ENCODE results near the gene SLC7A1. TPM values are rescaled to one million over a fixed set of nuclear protein-coding genes. Genes with fewer than 3 reads are reported as not detected.
A peak's percentile ranks its signal among the peaks of the same experiment; 100 is the strongest.

Gene SLC7A1
- total RNA-seq, 6 donors from 2014 or later: 2.1 to 38.0 (median 21.5) TPM

DNA sequence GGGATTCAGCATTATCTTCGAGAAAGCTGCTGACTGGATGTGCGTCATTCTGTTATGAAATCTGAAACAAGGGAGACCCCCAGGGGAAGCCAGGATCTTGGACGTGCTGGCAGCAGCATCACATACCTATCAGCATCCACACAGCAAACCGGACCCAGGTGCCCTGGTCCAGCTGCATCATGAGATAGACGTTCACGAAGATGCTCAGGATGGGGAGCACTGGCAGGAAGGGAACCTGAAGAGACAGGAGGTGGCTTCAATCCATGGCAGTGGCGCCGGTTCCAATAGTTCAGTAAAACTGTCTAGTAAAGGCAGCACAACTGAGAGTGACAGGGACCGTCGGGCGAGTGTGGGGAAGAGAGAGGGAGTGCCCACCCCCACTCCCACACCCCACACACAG, 79.5 kb downstream of the SLC7A1 start:
- H3K36me3 ChIP-seq: peaks cover 0 to 26% (median 18%) of the 10 kb centered on the region in 4 donors
- WGBS, 2 donors: 94 to 96% methylated on average over 11 of the region's 11 CpGs

GRCh38 chr13:29515372-29515771, 80.1 kb downstream of the SLC7A1 start:
- H3K27me3 ChIP-seq: no peaks in the 10 kb centered on the region
- DNase-seq (no peak), ATAC-seq (ENCODE audit: low FRiP score in 2 of 2) (no peak)
- no peaks in the 10 kb centered on the region for H3K9me3 ChIP-seq
- TF ChIP-seq CTCF (IDR thresholded peaks at IDR 0.05) (no peak), EP300 (IDR thresholded peaks at IDR 0.05) (no peak), POLR2AphosphoS5 (IDR thresholded peaks at IDR 0.05) (no peak), POLR2A (IDR thresholded peaks at IDR 0.05) (no peak)
- 88 to 98% methylated on average over 2 to 6 of the region's 7 CpGs for WGBS, 2 donors
- no peak overlapping the region for H3K4me3 ChIP-seq
- H3K27ac ChIP-seq: no peak overlapping the region
- H3K36me3 ChIP-seq: peaks cover 0 to 26% (median 18%) of the 10 kb centered on the region in 4 donors
- H3K4me1 ChIP-seq: no peaks in the 10 kb centered on the region

More for the DNA sequence above, 79.5 kb downstream of the SLC7A1 start:
- Histone ChIP-seq H3K4me1 (no peaks in the 10 kb centered on the region), H3K27me3 (no peaks in the 10 kb centered on the region), H3K9me3 (no peaks in the 10 kb centered on the region), H3K27ac (no peak overlapping the region), H3K4me3 (no peak overlapping the region)
- no peak for TF ChIP-seq POLR2A (IDR thresholded peaks at IDR 0.05)
- TF ChIP-seq POLR2AphosphoS5 (IDR thresholded peaks at IDR 0.05): no peak
- no peak for TF ChIP-seq EP300 (IDR thresholded peaks at IDR 0.05)
- no peak for TF ChIP-seq CTCF (IDR thresholded peaks at IDR 0.05)
- ATAC-seq (ENCODE audit: low FRiP score in 2 of 2) (no peak), DNase-seq (no peak)

- Histone ChIP-seq H3K27ac (no peak overlapping the region), H3K4me3 (no peak overlapping the region), H3K36me3 (peaks cover 0 to 26% (median 18%) of the 10 kb centered on the region in 4 donors), H3K9me3 (no peaks in the 10 kb centered on the region), H3K27me3 (no peaks in the 10 kb centered on the region), H3K4me1 (no peaks in the 10 kb centered on the region)
- WGBS, 2 donors: 88% methylated on average over 4 of the region's 13 CpGs; no CpG with 5 or more reads in 1 of the 2 donors
- DNase-seq (no peak), ATAC-seq (ENCODE audit: low FRiP score in 2 of 2) (no peak)
- TF ChIP-seq CTCF (IDR thresholded peaks at IDR 0.05): no peak
- TF ChIP-seq POLR2A (IDR thresholded peaks at IDR 0.05): no peak
- TF ChIP-seq POLR2AphosphoS5 (IDR thresholded peaks at IDR 0.05): no peak
- no peak for TF ChIP-seq EP300 (IDR thresholded peaks at IDR 0.05)
Measured at GRCh38 chr13:29514720-29515310, 80.7 kb downstream of the SLC7A1 start.

DNA sequence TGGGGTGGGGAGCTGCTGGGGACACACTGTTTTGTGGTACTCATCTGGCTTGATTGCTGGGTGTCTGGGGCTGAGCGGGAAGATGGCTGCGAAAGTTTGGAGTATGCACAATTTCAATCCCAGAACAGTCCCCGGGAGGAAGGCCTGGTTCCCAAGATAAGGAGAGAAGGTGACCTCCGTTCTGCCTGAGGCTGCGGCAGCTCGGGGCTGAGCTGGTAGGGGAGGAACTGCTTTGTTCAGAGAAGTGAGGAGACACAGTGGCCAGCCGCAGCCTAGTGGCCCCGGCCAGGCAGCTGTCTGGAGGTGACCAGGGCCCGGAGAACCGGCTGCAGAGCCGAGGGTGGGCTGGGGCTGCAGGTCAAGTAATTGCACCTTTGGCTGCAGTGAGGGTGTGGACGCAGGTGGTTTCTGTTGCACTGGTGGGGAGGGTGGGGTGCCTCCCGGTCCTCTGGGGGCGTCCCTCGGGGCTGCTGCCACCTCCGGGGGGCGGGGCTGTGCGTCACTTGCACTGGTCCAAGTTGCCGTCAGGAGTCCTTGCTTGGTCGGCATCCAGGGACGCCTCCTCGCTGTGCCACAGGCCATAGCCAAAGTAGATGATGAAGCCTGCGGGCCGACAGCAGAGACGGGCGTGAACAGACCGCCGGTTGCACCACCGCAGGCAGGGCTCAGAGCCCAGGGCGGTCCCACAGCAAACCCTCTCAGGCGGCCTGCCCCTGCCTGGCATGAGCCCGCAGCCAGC, 81.3 kb downstream of the SLC7A1 start:
- Histone ChIP-seq H3K36me3 (peaks cover 0 to 26% (median 18%) of the 10 kb centered on the region in 4 donors), H3K27ac (no peak overlapping the region), H3K9me3 (no peaks in the 10 kb centered on the region), H3K4me3 (no peak overlapping the region), H3K4me1 (no peaks in the 10 kb centered on the region), H3K27me3 (no peaks in the 10 kb centered on the region)
- WGBS, 2 donors: 81 to 87% methylated on average over 10 to 24 of the region's 32 CpGs
- ATAC-seq (ENCODE audit: low FRiP score in 2 of 2) (peak in 1 of 2 donors; percentile 9), DNase-seq (no peak)
- TF ChIP-seq CTCF (IDR thresholded peaks at IDR 0.05) (no peak), POLR2A (IDR thresholded peaks at IDR 0.05) (no peak), EP300 (IDR thresholded peaks at IDR 0.05) (no peak), POLR2AphosphoS5 (IDR thresholded peaks at IDR 0.05) (no peak)

Data from upper lobe of left lung (tissue), 6 donors.